HCT116 (cell line): Measurements from ENCODE around the gene GRIP1. TPM values are rescaled to one million over a fixed set of nuclear protein-coding genes. Genes with fewer than 3 reads are reported as not detected.

Source experiments
- ATAC-seq: fragments of 200-7000 bp; cut with Tn5 transposase; 2 replicates; pipeline ENCODE4 v1.9.1; 2020; ENCODE audit warnings: mild to moderate bottlenecking, moderate library complexity
- BruUV-seq: library from RNA; stranded (reverse); fragments of 400-500 nt; replicated peaks from 2 replicates; lab custom pipeline; 2021; lab: Mats Ljungman, UMichigan
- CTCF ChIA-PET: fragments of 300-600 bp; sonication (Branson Sonifier 250); formaldehyde crosslinking; loops from one replicate; lab custom pipeline; 2021; ENCODE audit warnings: antibody characterized with exemption; lab: Charles Lee
- POLR2A ChIA-PET: fragments of 300-600, 350-600 bp; sonication (Branson Sonifier 250); formaldehyde crosslinking; loops from one replicate; lab custom pipeline; 2021; ENCODE audit warnings: antibody characterized with exemption; lab: Charles Lee
- RAD21 ChIA-PET, 2 experiments: fragments of 300-600 bp; sonication (Branson Sonifier 250); formaldehyde crosslinking; loops; one replicate each; lab custom pipeline; 2023; ENCODE audit warnings: low total read pairs in 2 of 2; ENCODE audit not compliant: uncharacterized antibody in 2 of 2, unreplicated experiment in 2 of 2, low non-redundant PET in 1 of 2; lab: Charles Lee
- DNase-seq: peaks from one replicate; pipeline ENCODE4 v3.0.0-alpha.2; 2010; ENCODE audit warnings: low read depth, low spot score
- H2AFZ ChIP-seq: fragments of 200-600 bp; shearing (Covaris generic), sonication (generic); 2 replicates; pipeline ENCODE4 v1.6.1; 2017; ENCODE audit warnings: low read depth, mixed run types, mixed read lengths, antibody characterized with exemption, low read length; ENCODE audit not compliant: poor library complexity, severe bottlenecking
- H3K27ac ChIP-seq: 2 replicates; pipeline ENCODE4 v1.5.1; 2012; ENCODE audit warnings: low read depth, low read length
- H3K27me3 ChIP-seq: fragments of 200-600 bp; sonication (generic); 2 replicates; pipeline ENCODE4 v1.6.1; 2016; ENCODE audit warnings: mixed run types, low read length, mixed read lengths; ENCODE audit not compliant: insufficient read depth
- H3K36me3 ChIP-seq, 2 experiments: fragments of 200-500 bp in 1 of 2; fragments of 200-600 bp in 1 of 2; sonication (Bioruptor generic) in 1 of 2; sonication (generic) in 1 of 2; 2 replicates each; pipeline versions ENCODE4 v1.5.1 to v1.6.1; 2014 to 2016; ENCODE audit warnings: low read length in 2 of 2, inconsistent platforms in 1 of 2, mixed read lengths in 1 of 2, mixed run types in 1 of 2; ENCODE audit not compliant: insufficient read depth in 2 of 2, control insufficient read depth in 1 of 2
- H3K4me1 ChIP-seq, 2 experiments: fragments of 200-600 bp in 1 of 2; sonication (generic) in 1 of 2; 2 replicates each; pipeline versions ENCODE4 v1.5.1 to v1.6.1; 2012 to 2017; ENCODE audit warnings: low read length in 2 of 2, inconsistent platforms in 1 of 2, mild to moderate bottlenecking in 1 of 2, mixed read lengths in 1 of 2, mixed run types in 1 of 2, moderate library complexity in 1 of 2; ENCODE audit not compliant: insufficient read depth in 2 of 2, control insufficient read depth in 1 of 2
- H3K4me2 ChIP-seq: fragments of 200-600 bp; sonication (generic); 2 replicates; pipeline ENCODE4 v1.6.1; 2017; ENCODE audit warnings: mixed run types, low read length, mixed read lengths
- H3K4me3 ChIP-seq, 2 experiments: fragments of 200-600 bp in 1 of 2; sonication (generic) in 1 of 2; replicated peaks in 1 of 2; 2 replicates each; pipeline ENCODE4 v1.5.1; 2011 to 2016; ENCODE audit warnings: low read length in 2 of 2, control low read depth in 1 of 2, low read depth in 1 of 2, mild to moderate bottlenecking in 1 of 2, mixed read lengths in 1 of 2, mixed run types in 1 of 2
- H3K79me2 ChIP-seq: fragments of 200-600 bp; sonication (generic); 2 replicates; pipeline ENCODE4 v1.6.1; 2017; ENCODE audit warnings: mild to moderate bottlenecking, mixed run types, low read length, moderate library complexity, mixed read lengths; ENCODE audit not compliant: insufficient read depth
- H3K9ac ChIP-seq: fragments of 200-600 bp; sonication (generic); 2 replicates; pipeline ENCODE4 v1.6.1; 2016; ENCODE audit warnings: low read length, mixed read lengths
- H3K9me2 ChIP-seq: fragments of 200-600 bp; sonication (generic), shearing (Covaris generic); 2 replicates; pipeline ENCODE4 v1.6.1; 2017; ENCODE audit warnings: mixed run types, mild to moderate bottlenecking, moderate library complexity; ENCODE audit not compliant: insufficient read depth
- H3K9me3 ChIP-seq, 2 experiments: fragments of 200-500 bp in 1 of 2; fragments of 200-600 bp in 1 of 2; sonication (Bioruptor generic) in 1 of 2; sonication (generic) in 1 of 2; 2 replicates each; pipeline ENCODE4 v1.6.1; 2014 to 2017; ENCODE audit warnings: low read length in 2 of 2, mixed read lengths in 2 of 2, inconsistent platforms in 1 of 2, low read depth in 1 of 2, mild to moderate bottlenecking in 1 of 2, mixed run types in 1 of 2, moderate library complexity in 1 of 2; ENCODE audit not compliant: control insufficient read depth in 1 of 2, insufficient read depth in 1 of 2
- H4K20me1 ChIP-seq: fragments of 200-600 bp; sonication (generic), shearing (Covaris generic); 2 replicates; pipeline ENCODE4 v1.6.1; 2017; ENCODE audit warnings: mixed run types, mild to moderate bottlenecking, moderate library complexity; ENCODE audit not compliant: insufficient read depth
- ATF3 ChIP-seq: IDR thresholded peaks from 2 replicates; pipeline ENCODE4 v1.6.1; 2012
- CTCF ChIP-seq, 3 experiments: fragments of 200-600 bp in 1 of 3; sonication (generic) in 1 of 3; IDR thresholded peaks in 2 of 3; conservative IDR thresholded peaks in 1 of 3; 2 replicates each; pipeline ENCODE4 v1.5.1; 2012 to 2017; ENCODE audit warnings: low read depth in 2 of 3, low read length in 2 of 3, antibody characterized with exemption in 1 of 3, borderline replicate concordance in 1 of 3, control low read depth in 1 of 3, mild to moderate bottlenecking in 1 of 3, mixed read lengths in 1 of 3, mixed run types in 1 of 3, moderate library complexity in 1 of 3; ENCODE audit not compliant: insufficient read depth in 1 of 3
- EZH2phosphoT487 ChIP-seq: fragments of 200-600 bp; IDR thresholded peaks from 2 replicates; pipeline ENCODE4 v1.6.1; 2018; ENCODE audit warnings: antibody characterized with exemption, borderline replicate concordance
- JUND ChIP-seq: IDR thresholded peaks from 2 replicates; pipeline ENCODE4 v1.6.1; 2012
- REST ChIP-seq: IDR thresholded peaks from 2 replicates; pipeline ENCODE4 v1.6.1; 2012; ENCODE audit warnings: low read depth
- SP1 ChIP-seq: IDR thresholded peaks from 2 replicates; pipeline ENCODE4 v1.6.1; 2012; ENCODE audit warnings: low read depth
- SRF ChIP-seq: IDR thresholded peaks from 2 replicates; pipeline ENCODE4 v1.6.1; 2012; ENCODE audit warnings: low read depth
- ZBTB33 ChIP-seq: IDR thresholded peaks from 2 replicates; pipeline ENCODE4 v1.6.1; 2011; ENCODE audit warnings: mild to moderate bottlenecking, low read length, moderate library complexity; ENCODE audit not compliant: insufficient replicate concordance; ENCODE audit errors: extremely low read depth
- intact Hi-C: fragments of 100-400 bp; cut with micrococcal nuclease; formaldehyde crosslinking; loops from 2 replicates; pipeline ENCODE4 v1.10.0; 2022
- total RNA-seq: library from RNA; stranded (reverse); gene quantifications from one replicate; pipeline ENCODE4 v1.2.1, GENCODE V29; 2021; ENCODE audit not compliant: unreplicated experiment

Gene GRIP1
- total RNA-seq, 1 experiment from 2014 or later: not detected

- no peak for ATAC-seq
- POLR2A ChIA-PET: no interaction called here
- Histone ChIP-seq H3K27me3 (peaks cover 55% of the 10 kb centered on the region; the same call in 1 of the 2 replicates), H2AFZ (no peak overlapping the region), H3K79me2 (no peaks in the 10 kb centered on the region), H3K4me1 (no peaks in the 10 kb centered on the region), H3K9me2 (no peaks in the 10 kb centered on the region), H3K36me3 (no peaks in the 10 kb centered on the region), H3K4me2 (no peak overlapping the region), H3K9ac (no peak overlapping the region), H3K9me3 (no peaks in the 10 kb centered on the region), H4K20me1 (no peaks in the 10 kb centered on the region), H3K27ac (no peak overlapping the region), H3K4me3 (no peak overlapping the region)
- intact Hi-C loops: no loop called here
- no peak for DNase-seq
- RAD21 ChIA-PET: no interaction called here
- no TSS peak for BruUV-seq
- CTCF ChIA-PET: no interaction called here
- TF ChIP-seq ZBTB33: no peak
- TF ChIP-seq JUND: no peak
- no peak for TF ChIP-seq ATF3
- no peak for TF ChIP-seq EZH2phosphoT487
- TF ChIP-seq SP1: no peak
- TF ChIP-seq REST: no peak
- TF ChIP-seq SRF: no peak
- no peak for TF ChIP-seq CTCF (IDR thresholded peaks at IDR 0.05 in 2 of 3, conservative IDR thresholded peaks at IDR 0.05 in 1 of 3; ENCODE audit: borderline replicate concordance in 1 of 3, insufficient read depth in 1 of 3, low read depth in 2 of 3, low read length in 2 of 3)
Measured at GRCh38 chr12:66648033-66648735, 30.7 kb downstream of the GRIP1 start.
